Measurements from ENCODE around the gene AMBN.

DNA sequence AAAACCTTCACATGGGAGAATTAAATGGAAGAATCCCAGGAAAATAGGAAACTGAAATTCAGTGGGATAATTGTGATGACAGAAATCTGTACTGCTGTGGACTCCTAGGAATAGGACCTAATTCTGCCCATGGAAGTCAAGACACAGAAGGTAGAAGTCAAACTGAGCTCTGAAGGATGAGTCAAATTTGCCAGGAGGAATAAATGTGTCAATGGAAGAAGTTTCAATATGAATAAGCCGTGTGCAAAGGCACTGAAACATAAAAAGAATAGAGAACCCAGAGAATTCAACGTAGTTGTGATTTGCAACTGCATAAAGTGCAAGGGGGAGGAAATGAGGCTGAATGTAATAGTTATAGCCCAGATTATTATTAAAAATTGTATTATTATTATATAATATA is 48.1 kb downstream of the AMBN start:
- TF ChIP-seq, protein P1, sequence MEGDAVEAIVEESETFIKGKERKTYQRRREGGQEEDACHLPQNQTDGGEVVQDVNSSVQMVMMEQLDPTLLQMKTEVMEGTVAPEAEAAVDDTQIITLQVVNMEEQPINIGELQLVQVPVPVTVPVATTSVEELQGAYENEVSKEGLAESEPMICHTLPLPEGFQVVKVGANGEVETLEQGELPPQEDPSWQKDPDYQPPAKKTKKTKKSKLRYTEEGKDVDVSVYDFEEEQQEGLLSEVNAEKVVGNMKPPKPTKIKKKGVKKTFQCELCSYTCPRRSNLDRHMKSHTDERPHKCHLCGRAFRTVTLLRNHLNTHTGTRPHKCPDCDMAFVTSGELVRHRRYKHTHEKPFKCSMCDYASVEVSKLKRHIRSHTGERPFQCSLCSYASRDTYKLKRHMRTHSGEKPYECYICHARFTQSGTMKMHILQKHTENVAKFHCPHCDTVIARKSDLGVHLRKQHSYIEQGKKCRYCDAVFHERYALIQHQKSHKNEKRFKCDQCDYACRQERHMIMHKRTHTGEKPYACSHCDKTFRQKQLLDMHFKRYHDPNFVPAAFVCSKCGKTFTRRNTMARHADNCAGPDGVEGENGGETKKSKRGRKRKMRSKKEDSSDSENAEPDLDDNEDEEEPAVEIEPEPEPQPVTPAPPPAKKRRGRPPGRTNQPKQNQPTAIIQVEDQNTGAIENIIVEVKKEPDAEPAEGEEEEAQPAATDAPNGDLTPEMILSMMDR (IDR thresholded peaks at IDR 0.05 in 2 of 3, conservative IDR thresholded peaks at IDR 0.05 in 1 of 3; ENCODE audit: borderline replicate concordance in 1 of 3, insufficient read depth in 1 of 3, low read depth in 2 of 3, low read length in 2 of 3): no peak
- no peak for TF ChIP-seq CBX3 (IDR thresholded peaks at IDR 0.05; ENCODE audit: low read depth)
- no peak for TF ChIP-seq EZH2 (IDR thresholded peaks at IDR 0.05)
- TF ChIP-seq YY1 (IDR thresholded peaks at IDR 0.05; ENCODE audit: extremely low read depth, insufficient replicate concordance, low read depth, low read length): no peak
- TF ChIP-seq, protein P2, sequence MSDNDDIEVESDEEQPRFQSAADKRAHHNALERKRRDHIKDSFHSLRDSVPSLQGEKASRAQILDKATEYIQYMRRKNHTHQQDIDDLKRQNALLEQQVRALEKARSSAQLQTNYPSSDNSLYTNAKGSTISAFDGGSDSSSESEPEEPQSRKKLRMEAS (IDR thresholded peaks at IDR 0.05): no peak
- TF ChIP-seq, protein P3, sequence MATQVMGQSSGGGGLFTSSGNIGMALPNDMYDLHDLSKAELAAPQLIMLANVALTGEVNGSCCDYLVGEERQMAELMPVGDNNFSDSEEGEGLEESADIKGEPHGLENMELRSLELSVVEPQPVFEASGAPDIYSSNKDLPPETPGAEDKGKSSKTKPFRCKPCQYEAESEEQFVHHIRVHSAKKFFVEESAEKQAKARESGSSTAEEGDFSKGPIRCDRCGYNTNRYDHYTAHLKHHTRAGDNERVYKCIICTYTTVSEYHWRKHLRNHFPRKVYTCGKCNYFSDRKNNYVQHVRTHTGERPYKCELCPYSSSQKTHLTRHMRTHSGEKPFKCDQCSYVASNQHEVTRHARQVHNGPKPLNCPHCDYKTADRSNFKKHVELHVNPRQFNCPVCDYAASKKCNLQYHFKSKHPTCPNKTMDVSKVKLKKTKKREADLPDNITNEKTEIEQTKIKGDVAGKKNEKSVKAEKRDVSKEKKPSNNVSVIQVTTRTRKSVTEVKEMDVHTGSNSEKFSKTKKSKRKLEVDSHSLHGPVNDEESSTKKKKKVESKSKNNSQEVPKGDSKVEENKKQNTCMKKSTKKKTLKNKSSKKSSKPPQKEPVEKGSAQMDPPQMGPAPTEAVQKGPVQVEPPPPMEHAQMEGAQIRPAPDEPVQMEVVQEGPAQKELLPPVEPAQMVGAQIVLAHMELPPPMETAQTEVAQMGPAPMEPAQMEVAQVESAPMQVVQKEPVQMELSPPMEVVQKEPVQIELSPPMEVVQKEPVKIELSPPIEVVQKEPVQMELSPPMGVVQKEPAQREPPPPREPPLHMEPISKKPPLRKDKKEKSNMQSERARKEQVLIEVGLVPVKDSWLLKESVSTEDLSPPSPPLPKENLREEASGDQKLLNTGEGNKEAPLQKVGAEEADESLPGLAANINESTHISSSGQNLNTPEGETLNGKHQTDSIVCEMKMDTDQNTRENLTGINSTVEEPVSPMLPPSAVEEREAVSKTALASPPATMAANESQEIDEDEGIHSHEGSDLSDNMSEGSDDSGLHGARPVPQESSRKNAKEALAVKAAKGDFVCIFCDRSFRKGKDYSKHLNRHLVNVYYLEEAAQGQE (IDR thresholded peaks at IDR 0.05; ENCODE audit: low read depth): no peak
- TF ChIP-seq, protein P4, sequence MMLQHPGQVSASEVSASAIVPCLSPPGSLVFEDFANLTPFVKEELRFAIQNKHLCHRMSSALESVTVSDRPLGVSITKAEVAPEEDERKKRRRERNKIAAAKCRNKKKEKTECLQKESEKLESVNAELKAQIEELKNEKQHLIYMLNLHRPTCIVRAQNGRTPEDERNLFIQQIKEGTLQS (IDR thresholded peaks at IDR 0.05): no peak
- no peak for TF ChIP-seq ZNF274 (IDR thresholded peaks at IDR 0.05; ENCODE audit: low read depth, low read length)
- no peak for TF ChIP-seq SIN3A (IDR thresholded peaks at IDR 0.05; ENCODE audit: low read depth)
- no peak for TF ChIP-seq ZFX (IDR thresholded peaks at IDR 0.05)
